Myometrial cell (primary cell): ENCODE measurements around the gene SAE1. TPM values are rescaled to one million over a fixed set of nuclear protein-coding genes. Genes with fewer than 3 reads are reported as not detected.

ENCODE experiments used
- total RNA-seq: library from RNA; depleted of rRNA; stranded (reverse); fragments of >200 nt; gene quantifications from 2 replicates; pipeline ENCODE4 v1.2.3, GENCODE V29; 2015

The SAE1 gene
- total RNA-seq, result 177 and 236 TPM in 2 replicates

GRCh38 chr19:47130589-47131227, at the start of gene SAE1:
SAE1 (plus strand) TSS chr19:47130835; CDS start chr19:47130931, 96 bp downstream.

GRCh38 chr19:47112997-47113849, 17.4 kb upstream of the SAE1 start, which contains the start of gene ZC3H4:
ZC3H4 (minus strand) TSS chr19:47113776; CDS start chr19:47112584, 1,192 bp downstream.

GRCh38 chr19:47230921-47231214, 100.2 kb downstream of the SAE1 start, which contains the start of gene BBC3:
BBC3 (minus strand) TSS chr19:47231199; CDS start chr19:47228431, 2,768 bp downstream.

GRCh38 chr19:47255879-47256692, 125.5 kb downstream of the SAE1 start, which contains the start of gene CCDC9:
CCDC9 (plus strand) TSS chr19:47256525; CDS start chr19:47258401, 1,876 bp downstream.

Other genes starting within 250 kb of the SAE1 start
- gene NPAS1, start 111.0 kb upstream of the SAE1 start, total RNA-seq, result under 0.01 and 2.5 TPM in 2 replicates
- 28.3 and 55.8 TPM in 2 replicates for gene TMEM160, start 82.2 kb upstream of the SAE1 start, total RNA-seq
- 13.5 and 18.1 TPM in 2 replicates for gene ZC3H4, start 17.1 kb upstream of the SAE1 start, total RNA-seq
- gene BBC3, start 100.4 kb downstream of the SAE1 start, total RNA-seq, result 16.7 and 19.9 TPM in 2 replicates
- 13.1 and 25.7 TPM in 2 replicates for gene CCDC9, start 125.7 kb downstream of the SAE1 start, total RNA-seq
- 7.8 and 10.1 TPM in 2 replicates for gene INAFM1, start 144.1 kb downstream of the SAE1 start, total RNA-seq
- gene C5AR1, start 179.0 kb downstream of the SAE1 start, total RNA-seq, result not detected in 2 replicates
- 0.18 TPM in 1 of 2 replicates, not detected in the other for gene C5AR2, start 201.3 kb downstream of the SAE1 start, total RNA-seq
- gene DHX34, start 218.5 kb downstream of the SAE1 start, total RNA-seq, result 10.6 and 13.8 TPM in 2 replicates